ENCODE measurements around the gene FLOT1. TPM values are rescaled to one million over a fixed set of nuclear protein-coding genes. Genes with fewer than 3 reads are reported as not detected.

FLOT1 gene
- total RNA-seq, 5 donors from 2014 or later (not counting 1 experiment from before 2014, with no cell fraction given): 62.2 to 109 (median 74.2) TPM

- ChIA-PET POLR2A (no interaction called here), CTCF (no interaction called here)
- Mint-ChIP-seq H3K9me3 (no peaks in the 10 kb centered on the region), H3K36me3 (peaks cover 11% of the 10 kb centered on the region), H3K27ac (no peak overlapping the region), H3K4me1 (peaks cover 4 to 6% (median 4%) of the 10 kb centered on the region in 3 donors), H3K27me3 (no peaks in the 10 kb centered on the region), H3K4me3 (no peak overlapping the region)
- DNase-seq: no peak
- 100% methylated on average over 2 of the region's 5 CpGs for WGBS (ENCODE audit: insufficient coverage)
- no peak for ATAC-seq (replicated peaks in 1 of 4)
- Histone ChIP-seq H3K27ac (ENCODE audit: low read length) (no peak overlapping the region), H3K27me3 (replicated peaks in 1 of 2; ENCODE audit: control insufficient read depth in 2 of 2, extremely low read depth in 1 of 2, insufficient read depth in 2 of 2, low read length in 1 of 2) (no peaks in the 10 kb centered on the region), H3K4me1 (ENCODE audit: control insufficient read depth in 1 of 2, extremely low read depth in 1 of 2, insufficient read depth in 2 of 2, low read length in 2 of 2) (peaks cover under 1 to 2% of the 10 kb centered on the region in 2 experiments), H3K36me3 (ENCODE audit: control insufficient read depth in 2 of 2, extremely low read depth in 1 of 2, insufficient read depth in 1 of 2, low read length in 1 of 2) (peaks cover 0 to 3% of the 10 kb centered on the region in 2 donors), H3K4me3 (ENCODE audit: control insufficient read depth in 1 of 2, extremely low read depth in 1 of 2, low read length in 1 of 2) (no peak overlapping the region), H3K9me3 (no peaks in the 10 kb centered on the region)
Measured at GRCh38 chr6:30696432-30696831, 46.1 kb downstream of the FLOT1 start.

GRCh38 chr6:30691208-30691847 is 51.2 kb downstream of the FLOT1 start:
- peaks cover 41 to 46% (median 45%) of the 10 kb centered on the region in 3 donors for H3K4me1 Mint-ChIP-seq
- Histone ChIP-seq H3K36me3 (ENCODE audit: control insufficient read depth in 2 of 2, extremely low read depth in 1 of 2, insufficient read depth in 1 of 2, low read length in 1 of 2) (no peaks in the 10 kb centered on the region), H3K27ac (ENCODE audit: low read length) (peak overlapping the region; percentile 20), H3K4me3 (ENCODE audit: control insufficient read depth in 1 of 2, extremely low read depth in 1 of 2, low read length in 1 of 2) (peak overlapping the region; percentile 57 to 72), H3K9me3 (no peaks in the 10 kb centered on the region), H3K4me1 (ENCODE audit: control insufficient read depth in 1 of 2, extremely low read depth in 1 of 2, insufficient read depth in 2 of 2, low read length in 2 of 2) (peaks cover 21 to 42% of the 10 kb centered on the region in 2 experiments), H3K27me3 (replicated peaks in 1 of 2; ENCODE audit: control insufficient read depth in 2 of 2, extremely low read depth in 1 of 2, insufficient read depth in 2 of 2, low read length in 1 of 2) (no peaks in the 10 kb centered on the region)
- POLR2A ChIA-PET: no interaction called here
- H3K4me3 Mint-ChIP-seq: peak overlapping the region; percentile 82 to 96 (median 86)
- WGBS (ENCODE audit: insufficient coverage): 100% methylated on average over 1 of the region's 8 CpGs
- no peaks in the 10 kb centered on the region for H3K9me3 Mint-ChIP-seq
- H3K27ac Mint-ChIP-seq: peak overlapping the region; percentile 84 to 87
- DNase-seq: no peak
- H3K36me3 Mint-ChIP-seq: no peaks in the 10 kb centered on the region
- no peak for ATAC-seq (replicated peaks in 1 of 4)
- CTCF ChIA-PET: interaction anchor here in 1 of 2 donors (0.7 to 1.5 kb wide), 3 partner anchors 12 to 39 kb away, joined by 3 to 4 read pairs (median 4); partner anchors contain the start of gene DHX16
- no peaks in the 10 kb centered on the region for H3K27me3 Mint-ChIP-seq

GRCh38 chr6:30690403-30691207 is 51.9 kb downstream of the FLOT1 start, which contains the start of gene NRM:
Gene NRM (minus strand): TSS chr6:30690984. CDS start chr6:30690974, 10 bp downstream.
- Mint-ChIP-seq H3K4me1 (peaks cover 41 to 52% (median 46%) of the 10 kb centered on the region in 3 donors), H3K4me3 (peak within 1 kb of the TSS; percentile 86 to 96 (median 92)), H3K9me3 (no peaks in the 10 kb centered on the region), H3K36me3 (no peaks in the 10 kb centered on the region), H3K27me3 (no peaks in the 10 kb centered on the region), H3K27ac (peak within 1 kb of the TSS; percentile 87 to 88)
- POLR2A ChIA-PET: interaction anchor here in 1 of 2 donors (0.6 kb wide), 1 partner anchor 44 kb away, joined by 5 read pairs; no protein-coding TSS in a partner anchor
- 5% methylated on average over 38 of the region's 40 CpGs for WGBS (ENCODE audit: insufficient coverage)
- H3K36me3 ChIP-seq (ENCODE audit: control insufficient read depth in 2 of 2, extremely low read depth in 1 of 2, insufficient read depth in 1 of 2, low read length in 1 of 2): no peaks in the 10 kb centered on the region
- H3K27me3 ChIP-seq (replicated peaks in 1 of 2; ENCODE audit: control insufficient read depth in 2 of 2, extremely low read depth in 1 of 2, insufficient read depth in 2 of 2, low read length in 1 of 2): no peaks in the 10 kb centered on the region
- ATAC-seq (replicated peaks in 1 of 4): peak; percentile 28 to 40 (median 34)
- peak within 1 kb of the TSS; percentile 49 for H3K27ac ChIP-seq (ENCODE audit: low read length)
- CTCF ChIA-PET: interaction anchor here in 1 of 2 donors (0.7 to 1.5 kb wide), 2 partner anchors 18 to 40 kb away, joined by 3 to 4 read pairs; partner anchors contain the start of gene DHX16
- DNase-seq: peak in 31 of 35 experiments; percentile 17 to 82 (median 44)
- H3K9me3 ChIP-seq: no peaks in the 10 kb centered on the region
- peak within 1 kb of the TSS; percentile 57 to 72 for H3K4me3 ChIP-seq (ENCODE audit: control insufficient read depth in 1 of 2, extremely low read depth in 1 of 2, low read length in 1 of 2)
- peaks cover 21 to 42% of the 10 kb centered on the region in 2 experiments for H3K4me1 ChIP-seq (ENCODE audit: control insufficient read depth in 1 of 2, extremely low read depth in 1 of 2, insufficient read depth in 2 of 2, low read length in 2 of 2)

GRCh38 chr6:30689985-30690384 is 52.5 kb downstream of the FLOT1 start:
- peak overlapping the region; percentile 83 to 88 for H3K27ac Mint-ChIP-seq
- no peaks in the 10 kb centered on the region for H3K27me3 ChIP-seq (replicated peaks in 1 of 2; ENCODE audit: control insufficient read depth in 2 of 2, extremely low read depth in 1 of 2, insufficient read depth in 2 of 2, low read length in 1 of 2)
- CTCF ChIA-PET: no interaction called here
- peak overlapping the region; percentile 86 to 96 (median 92) for H3K4me3 Mint-ChIP-seq
- WGBS (ENCODE audit: insufficient coverage): 77% methylated on average over 2 of the region's 4 CpGs
- no peaks in the 10 kb centered on the region for H3K9me3 ChIP-seq
- no peak for ATAC-seq (replicated peaks in 1 of 4)
- no peaks in the 10 kb centered on the region for H3K36me3 ChIP-seq (ENCODE audit: control insufficient read depth in 2 of 2, extremely low read depth in 1 of 2, insufficient read depth in 1 of 2, low read length in 1 of 2)
- peak overlapping the region in 1 of 2 donors; percentile 32 for H3K4me3 ChIP-seq (ENCODE audit: control insufficient read depth in 1 of 2, extremely low read depth in 1 of 2, low read length in 1 of 2)
- H3K27ac ChIP-seq (ENCODE audit: low read length): peak overlapping the region; percentile 49
- H3K4me1 ChIP-seq (ENCODE audit: control insufficient read depth in 1 of 2, extremely low read depth in 1 of 2, insufficient read depth in 2 of 2, low read length in 2 of 2): peaks cover 21 to 42% of the 10 kb centered on the region in 2 experiments
- H3K36me3 Mint-ChIP-seq: no peaks in the 10 kb centered on the region
- DNase-seq: no peak
- peaks cover 41 to 58% (median 46%) of the 10 kb centered on the region in 3 donors for H3K4me1 Mint-ChIP-seq
- POLR2A ChIA-PET: interaction anchor here in 1 of 2 donors (0.6 kb wide), 1 partner anchor 43 kb away, joined by 5 read pairs; no protein-coding TSS in a partner anchor
- H3K27me3 Mint-ChIP-seq: no peaks in the 10 kb centered on the region
- H3K9me3 Mint-ChIP-seq: no peaks in the 10 kb centered on the region

GRCh38 chr6:30689022-30689865 is 53.2 kb downstream of the FLOT1 start:
- Mint-ChIP-seq H3K36me3 (no peaks in the 10 kb centered on the region), H3K27ac (peak overlapping the region; percentile 94 to 98), H3K27me3 (no peaks in the 10 kb centered on the region), H3K4me3 (peak overlapping the region; percentile 92 to 97 (median 96)), H3K9me3 (no peaks in the 10 kb centered on the region), H3K4me1 (peaks cover 41 to 61% (median 46%) of the 10 kb centered on the region in 3 donors)
- Histone ChIP-seq H3K4me1 (ENCODE audit: control insufficient read depth in 1 of 2, extremely low read depth in 1 of 2, insufficient read depth in 2 of 2, low read length in 2 of 2) (peaks cover 21 to 42% of the 10 kb centered on the region in 2 experiments), H3K36me3 (ENCODE audit: control insufficient read depth in 2 of 2, extremely low read depth in 1 of 2, insufficient read depth in 1 of 2, low read length in 1 of 2) (no peaks in the 10 kb centered on the region), H3K27ac (ENCODE audit: low read length) (peak overlapping the region; percentile 49), H3K4me3 (ENCODE audit: control insufficient read depth in 1 of 2, extremely low read depth in 1 of 2, low read length in 1 of 2) (no peak overlapping the region), H3K9me3 (no peaks in the 10 kb centered on the region), H3K27me3 (replicated peaks in 1 of 2; ENCODE audit: control insufficient read depth in 2 of 2, extremely low read depth in 1 of 2, insufficient read depth in 2 of 2, low read length in 1 of 2) (no peaks in the 10 kb centered on the region)
- 84% methylated on average over 5 of the region's 11 CpGs for WGBS (ENCODE audit: insufficient coverage)
- ChIA-PET CTCF (interaction anchor here in 1 of 2 donors (1.3 to 1.4 kb wide), 2 partner anchors 28 to 41 kb away, joined by 3 to 8 read pairs; partner anchors contain the start of gene MDC1), POLR2A (interaction anchor here in 1 of 2 donors (0.6 kb wide), 1 partner anchor 755 kb away, joined by 3 read pairs; no protein-coding TSS in a partner anchor)
- peak in 1 of 35 experiments; percentile 10 for DNase-seq
- ATAC-seq (replicated peaks in 1 of 4): no peak

All from T-cell (primary cell).